AG04449 (cell line): ENCODE measurements around the gene CDHR3.

ENCODE experiments used
- CTCF ChIA-PET: fragments of 350-600 bp; formaldehyde crosslinking; extraction: SDS; loops from one replicate; lab custom pipeline; 2021; ENCODE audit warnings: antibody characterized with exemption; lab: Yijun Ruan, JAX
- POLR2A ChIA-PET: fragments of 400-600, 350-600 bp; formaldehyde crosslinking; extraction: SDS; loops from one replicate; lab custom pipeline; 2020; ENCODE audit warnings: antibody characterized with exemption, inconsistent platforms; lab: Yijun Ruan, JAX
- DNase-seq: peaks from one replicate; pipeline ENCODE4 v3.0.0-alpha.2; 2010; ENCODE audit warnings: low read depth, low spot score
- H3K4me3 ChIP-seq: 2 replicates; pipeline ENCODE4 v1.5.1; 2011; ENCODE audit warnings: low read depth, mild to moderate bottlenecking, control low read depth, low read length
- TF ChIP-seq, protein P1 (sequence below): IDR thresholded peaks from one replicate; pipeline ENCODE4 v1.5.1; 2011; ENCODE audit warnings: mild to moderate bottlenecking, moderate library complexity, low read length, control low read depth, inconsistent platforms; ENCODE audit not compliant: insufficient read depth; ENCODE audit errors: missing control alignments

The CDHR3 gene

GRCh38 chr7:106072715-106073091 is 109.6 kb downstream of the CDHR3 start:
- DNase-seq, result no peak
- ChIA-PET POLR2A (interaction anchor here (0.6 kb wide), 1 partner anchor 208 kb away, joined by 4 read pairs; no protein-coding TSS in a partner anchor), CTCF (interaction anchor here (0.8 to 2.2 kb wide), 5 partner anchors 14 to 103 kb away, joined by 3 to 13 read pairs (median 4); no protein-coding TSS in a partner anchor)
- H3K4me3 ChIP-seq, result no peak overlapping the region
- TF ChIP-seq, protein P1, sequence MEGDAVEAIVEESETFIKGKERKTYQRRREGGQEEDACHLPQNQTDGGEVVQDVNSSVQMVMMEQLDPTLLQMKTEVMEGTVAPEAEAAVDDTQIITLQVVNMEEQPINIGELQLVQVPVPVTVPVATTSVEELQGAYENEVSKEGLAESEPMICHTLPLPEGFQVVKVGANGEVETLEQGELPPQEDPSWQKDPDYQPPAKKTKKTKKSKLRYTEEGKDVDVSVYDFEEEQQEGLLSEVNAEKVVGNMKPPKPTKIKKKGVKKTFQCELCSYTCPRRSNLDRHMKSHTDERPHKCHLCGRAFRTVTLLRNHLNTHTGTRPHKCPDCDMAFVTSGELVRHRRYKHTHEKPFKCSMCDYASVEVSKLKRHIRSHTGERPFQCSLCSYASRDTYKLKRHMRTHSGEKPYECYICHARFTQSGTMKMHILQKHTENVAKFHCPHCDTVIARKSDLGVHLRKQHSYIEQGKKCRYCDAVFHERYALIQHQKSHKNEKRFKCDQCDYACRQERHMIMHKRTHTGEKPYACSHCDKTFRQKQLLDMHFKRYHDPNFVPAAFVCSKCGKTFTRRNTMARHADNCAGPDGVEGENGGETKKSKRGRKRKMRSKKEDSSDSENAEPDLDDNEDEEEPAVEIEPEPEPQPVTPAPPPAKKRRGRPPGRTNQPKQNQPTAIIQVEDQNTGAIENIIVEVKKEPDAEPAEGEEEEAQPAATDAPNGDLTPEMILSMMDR, result no peak

DNA sequence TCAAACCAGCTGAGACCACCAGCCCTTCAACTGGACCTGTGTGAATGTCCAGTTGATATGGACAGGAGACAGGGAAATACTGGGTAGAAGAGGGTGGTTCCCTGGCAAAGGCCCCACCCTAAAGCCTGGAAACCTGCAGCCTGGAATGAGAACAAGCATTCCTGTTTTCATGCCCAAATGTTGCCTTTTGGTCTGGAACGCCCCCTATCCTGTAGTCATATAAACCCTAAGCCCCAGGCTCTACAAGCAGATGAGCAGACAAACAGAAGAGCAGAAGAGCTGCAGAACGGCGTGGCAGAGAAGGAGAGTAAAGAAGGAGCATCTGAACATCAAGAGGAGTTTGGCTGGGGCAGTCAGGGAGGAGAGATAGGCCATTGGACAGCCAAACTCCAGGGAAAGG is 110.6 kb downstream of the CDHR3 start:
- H3K4me3 ChIP-seq, result no peak overlapping the region
- POLR2A ChIA-PET, result no interaction called here
- CTCF ChIA-PET, result interaction anchor here (1.8 to 2.2 kb wide), 3 partner anchors 9 to 79 kb away, joined by 5 to 13 read pairs (median 11); no protein-coding TSS in a partner anchor
- DNase-seq, result no peak
- TF ChIP-seq, protein P1, result no peak

DNA sequence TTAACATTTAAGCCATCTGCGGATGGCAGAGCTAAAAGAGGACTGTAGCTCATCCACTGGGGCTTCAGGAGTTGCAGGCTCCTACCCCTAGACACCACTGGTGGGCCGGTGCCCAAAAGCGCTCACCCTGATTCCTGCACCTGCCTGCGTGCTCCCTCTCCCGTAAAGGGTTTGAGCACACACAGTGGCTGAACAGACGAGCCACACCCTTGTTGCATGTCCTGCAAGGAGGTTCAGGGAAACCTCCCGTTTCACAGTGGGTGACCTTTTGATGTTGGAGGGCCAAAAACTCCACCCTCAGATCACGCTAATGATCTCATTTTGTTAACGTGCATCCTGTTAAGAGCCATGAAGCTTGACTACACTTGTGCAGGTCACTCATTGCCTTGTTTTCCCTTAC is 111.2 kb downstream of the CDHR3 start:
- TF ChIP-seq, protein P1, result no peak
- H3K4me3 ChIP-seq, result no peak overlapping the region
- CTCF ChIA-PET, result interaction anchor here (2.0 to 2.2 kb wide), 2 partner anchors 9 to 16 kb away, joined by 5 to 11 read pairs; no protein-coding TSS in a partner anchor
- POLR2A ChIA-PET, result no interaction called here
- no peak for DNase-seq

GRCh38 chr7:106075937-106076336 is 112.9 kb downstream of the CDHR3 start:
- DNase-seq, result no peak
- no peak overlapping the region for H3K4me3 ChIP-seq
- TF ChIP-seq, protein P1, result no peak
- POLR2A ChIA-PET, result no interaction called here
- CTCF ChIA-PET, result interaction anchor here (1.1 kb wide), 1 partner anchor 78 kb away, joined by 3 read pairs; no protein-coding TSS in a partner anchor

DNA sequence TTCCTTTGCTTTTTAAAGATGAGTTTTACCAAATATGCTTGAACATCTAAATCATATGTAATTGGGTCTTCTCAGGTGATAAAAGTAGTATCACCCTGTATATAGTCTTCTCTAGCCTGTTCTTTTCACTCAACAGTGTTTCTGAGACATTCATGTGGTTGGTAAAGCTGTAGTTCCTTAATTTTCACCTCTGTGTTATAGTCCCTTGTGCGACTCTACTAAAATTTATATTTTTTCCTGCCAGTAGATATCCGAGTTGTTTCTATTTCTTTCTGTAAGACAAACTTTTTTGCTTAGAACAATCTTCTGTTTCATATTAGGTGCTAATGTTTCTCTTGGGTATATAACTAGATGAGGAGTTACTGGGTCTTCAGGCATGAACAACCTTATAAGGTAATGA is 113.5 kb downstream of the CDHR3 start:
- TF ChIP-seq, protein P1, result no peak
- H3K4me3 ChIP-seq, result no peak overlapping the region
- ChIA-PET POLR2A (no interaction called here), CTCF (no interaction called here)
- no peak for DNase-seq

DNA sequence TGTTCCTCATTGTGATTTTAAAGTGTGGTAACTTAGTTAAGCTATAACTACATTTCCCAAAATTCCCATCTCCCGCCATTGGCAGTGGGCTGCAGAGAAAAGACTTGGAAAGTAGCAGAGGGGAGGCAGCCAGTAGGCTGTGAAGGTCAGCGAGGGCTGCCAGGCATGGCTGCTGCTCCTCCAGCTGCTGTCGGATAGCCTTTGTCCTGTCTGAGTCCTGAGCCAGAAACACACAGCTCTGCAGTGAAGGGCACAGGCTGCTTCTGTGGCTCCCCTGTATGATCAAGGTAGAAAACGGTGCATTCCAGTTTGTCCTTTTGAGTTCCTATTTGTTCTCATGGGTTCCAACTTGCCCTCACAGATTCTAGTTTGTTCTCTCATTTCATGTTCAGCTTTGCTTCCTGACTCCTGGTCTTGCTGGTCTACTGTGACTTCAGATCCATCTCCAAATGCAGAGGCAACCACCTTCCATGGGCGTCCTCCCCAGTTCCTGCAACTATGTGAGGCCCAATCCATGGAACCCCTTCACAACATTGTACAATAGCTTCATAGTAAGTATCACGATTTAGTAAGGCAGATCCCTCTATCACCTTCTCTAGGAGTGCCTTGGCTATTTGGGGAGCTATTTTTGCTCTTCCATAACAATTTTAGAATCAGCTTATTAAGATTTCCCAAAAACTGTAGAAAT is 117.4 kb downstream of the CDHR3 start:
- no peak overlapping the region for H3K4me3 ChIP-seq
- TF ChIP-seq, protein P1, result no peak
- ChIA-PET CTCF (interaction anchor here (0.8 to 2.0 kb wide), 5 partner anchors 9 to 197 kb away, joined by 3 to 4 read pairs (median 3); no protein-coding TSS in a partner anchor), POLR2A (interaction anchor here (0.7 kb wide), 1 partner anchor 12 kb away, joined by 3 read pairs; no protein-coding TSS in a partner anchor)
- no peak for DNase-seq
